ENCODE data around the gene SLC6A17.

The SLC6A17 gene

GRCh38 chr1:110173466-110174105, 23.3 kb downstream of the SLC6A17 start:
- TF ChIP-seq CTCF (IDR thresholded peaks at IDR 0.05) = no peak
- Histone ChIP-seq H3K4me1 (ENCODE audit: control insufficient read depth in 1 of 2, insufficient read depth in 1 of 2, low read depth in 1 of 2, low read length in 1 of 2) (no peaks in the 10 kb centered on the region), H3K27me3 (peaks cover 23% of the 10 kb centered on the region), H3K4me3 (ENCODE audit: low read depth in 1 of 2, low read length in 1 of 2) (no peak overlapping the region), H3K27ac (no peak overlapping the region), H3K9me3 (no peaks in the 10 kb centered on the region), H3K36me3 (no peaks in the 10 kb centered on the region)

DNA sequence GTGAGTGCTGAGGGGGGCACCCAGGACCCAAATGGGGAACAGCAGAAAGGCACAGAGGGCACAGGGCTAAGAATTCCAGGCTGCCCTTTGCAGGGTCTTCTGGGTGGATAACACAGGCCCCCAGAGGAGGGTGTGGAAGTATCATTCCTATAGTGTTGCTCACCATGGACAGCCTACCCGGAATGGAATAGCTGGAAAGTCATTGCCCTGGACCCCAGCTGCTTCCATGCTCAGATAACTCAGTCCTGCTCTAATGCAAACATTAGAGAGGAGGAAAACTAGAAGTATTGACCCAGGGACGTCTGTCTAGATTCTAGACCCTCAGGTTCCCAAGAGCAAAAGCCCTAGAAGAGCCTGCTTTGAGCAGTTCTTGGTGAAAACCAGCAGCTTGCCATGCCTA, 24.7 kb downstream of the SLC6A17 start:
- Histone ChIP-seq H3K4me3 (ENCODE audit: low read depth in 1 of 2, low read length in 1 of 2) (no peak overlapping the region), H3K9me3 (no peaks in the 10 kb centered on the region), H3K27ac (no peak overlapping the region), H3K36me3 (no peaks in the 10 kb centered on the region), H3K4me1 (ENCODE audit: control insufficient read depth in 1 of 2, insufficient read depth in 1 of 2, low read depth in 1 of 2, low read length in 1 of 2) (no peaks in the 10 kb centered on the region), H3K27me3 (peaks cover 23% of the 10 kb centered on the region)
- no peak for TF ChIP-seq CTCF (IDR thresholded peaks at IDR 0.05)

DNA sequence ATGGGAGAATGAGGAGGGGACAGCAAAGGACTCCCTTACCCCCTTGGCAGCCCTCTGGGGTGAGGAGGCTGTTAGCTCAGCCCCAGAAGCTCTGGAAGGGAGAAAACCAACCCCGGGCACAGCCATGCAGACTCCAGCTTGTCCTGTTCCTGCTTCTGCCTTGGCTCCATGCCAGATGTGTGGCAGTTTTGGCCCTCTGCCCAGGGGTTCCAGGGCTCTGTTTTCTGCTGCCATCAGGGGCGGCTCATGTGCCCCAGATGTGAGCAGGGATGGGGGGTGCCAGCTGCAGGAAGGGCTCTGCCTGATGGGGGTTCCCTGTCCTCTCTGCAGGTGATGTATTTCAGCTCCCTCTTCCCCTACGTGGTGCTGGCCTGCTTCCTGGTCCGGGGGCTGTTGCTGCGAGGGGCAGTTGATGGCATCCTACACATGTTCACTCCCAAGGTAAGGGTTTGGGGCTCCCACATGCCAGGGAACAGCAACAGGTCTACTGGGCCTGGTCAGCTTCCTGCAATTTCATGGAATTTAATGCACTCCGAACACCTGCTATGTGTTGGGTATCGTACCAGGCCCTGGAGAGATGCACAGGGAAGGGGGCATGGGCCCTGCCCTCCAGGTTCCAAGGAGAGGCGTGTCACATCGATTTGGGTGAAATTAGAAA, 26.1 kb downstream of the SLC6A17 start:
- Histone ChIP-seq H3K27ac (no peak overlapping the region), H3K4me3 (ENCODE audit: low read depth in 1 of 2, low read length in 1 of 2) (no peak overlapping the region), H3K27me3 (peaks cover 29% of the 10 kb centered on the region), H3K36me3 (no peaks in the 10 kb centered on the region), H3K9me3 (no peaks in the 10 kb centered on the region), H3K4me1 (ENCODE audit: control insufficient read depth in 1 of 2, insufficient read depth in 1 of 2, low read depth in 1 of 2, low read length in 1 of 2) (no peaks in the 10 kb centered on the region)
- no peak for TF ChIP-seq CTCF (IDR thresholded peaks at IDR 0.05)

GRCh38 chr1:110177775-110178174, 27.5 kb downstream of the SLC6A17 start:
- H3K4me3 ChIP-seq (ENCODE audit: low read depth in 1 of 2, low read length in 1 of 2) = no peak overlapping the region
- no peak overlapping the region for H3K27ac ChIP-seq
- TF ChIP-seq CTCF (IDR thresholded peaks at IDR 0.05) = no peak
- H3K27me3 ChIP-seq = peaks cover 41% of the 10 kb centered on the region
- no peaks in the 10 kb centered on the region for H3K36me3 ChIP-seq
- no peaks in the 10 kb centered on the region for H3K4me1 ChIP-seq (ENCODE audit: control insufficient read depth in 1 of 2, insufficient read depth in 1 of 2, low read depth in 1 of 2, low read length in 1 of 2)
- H3K9me3 ChIP-seq = no peaks in the 10 kb centered on the region

DNA sequence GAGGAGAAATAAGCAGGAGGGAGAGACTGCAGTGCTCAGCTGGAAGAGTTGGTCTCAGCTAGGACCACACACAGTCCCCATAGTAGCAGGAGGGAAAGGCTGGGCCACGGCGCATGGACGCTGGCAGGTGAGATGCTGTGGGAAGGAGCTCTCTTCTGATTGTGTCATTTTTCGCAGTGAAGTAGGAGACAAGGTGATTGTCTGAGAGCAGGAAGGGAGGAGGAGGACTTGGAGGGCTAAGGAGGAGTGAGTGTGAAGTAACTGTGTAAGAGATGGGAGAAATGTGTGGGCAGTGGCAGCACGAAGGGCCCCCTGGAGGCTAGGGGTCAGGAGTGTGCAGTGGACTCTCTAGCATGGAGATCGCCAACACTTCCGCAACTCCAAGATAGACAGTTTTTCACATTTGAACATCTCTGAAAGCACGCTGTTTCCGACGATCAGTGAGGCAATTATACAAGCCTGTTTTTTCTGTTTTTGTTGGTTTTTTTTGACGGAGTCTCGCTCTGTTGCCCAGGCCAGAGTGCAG, 33.4 kb downstream of the SLC6A17 start:
- no peak for TF ChIP-seq CTCF (IDR thresholded peaks at IDR 0.05)
- no peaks in the 10 kb centered on the region for H3K9me3 ChIP-seq
- no peaks in the 10 kb centered on the region for H3K36me3 ChIP-seq
- no peak overlapping the region for H3K4me3 ChIP-seq (ENCODE audit: low read depth in 1 of 2, low read length in 1 of 2)
- no peaks in the 10 kb centered on the region for H3K4me1 ChIP-seq (ENCODE audit: control insufficient read depth in 1 of 2, insufficient read depth in 1 of 2, low read depth in 1 of 2, low read length in 1 of 2)
- no peak overlapping the region for H3K27ac ChIP-seq
- peaks cover 74% of the 10 kb centered on the region for H3K27me3 ChIP-seq
